ENCODE data around the gene RNF13.

GRCh38 chr3:149858911-149859310, 45.9 kb downstream of the RNF13 start:
- TF ChIP-seq CTCF (IDR thresholded peaks at IDR 0.05; ENCODE audit: extremely low read depth in 1 of 2, insufficient read depth in 1 of 2, low read depth in 1 of 2, low read length in 2 of 2) (no peak), POLR2AphosphoS5 (IDR thresholded peaks at IDR 0.05; ENCODE audit: insufficient read depth, low read depth, low read length) (no peak), POLR2A (IDR thresholded peaks at IDR 0.05; ENCODE audit: low read depth, low read length) (no peak), MAX (IDR thresholded peaks at IDR 0.05; ENCODE audit: insufficient read depth, insufficient read length) (no peak), EZH2 (IDR thresholded peaks at IDR 0.05; ENCODE audit: borderline replicate concordance, low read depth, low read length, severe bottlenecking) (no peak), GATA2 (IDR thresholded peaks at IDR 0.05; ENCODE audit: insufficient read depth, insufficient read length, low read depth, low read length) (no peak), MYC (IDR thresholded peaks at IDR 0.05; ENCODE audit: low read depth, low read length) (no peak), JUN (IDR thresholded peaks at IDR 0.05; ENCODE audit: borderline replicate concordance, insufficient read depth, insufficient read length, low read depth) (no peak), FOS (IDR thresholded peaks at IDR 0.05; ENCODE audit: borderline replicate concordance, insufficient read depth, low read length) (no peak)

All from endothelial cell of umbilical vein (primary cell).